IPS-20b (cell line): Measurements from ENCODE around the gene RRP7A.
"Not testable (repeated sequence)": the region's sequence is repeated elsewhere in the genome, so short reads cannot be mapped to it uniquely, and the experiment has no call there.

Experiments
- H3K27ac ChIP-seq: one replicate; pipeline ENCODE4 v1.5.1; 2013; ENCODE audit warnings: low read length
- H3K27me3 ChIP-seq: 2 replicates; pipeline ENCODE4 v1.6.1; 2013; ENCODE audit warnings: mild to moderate bottlenecking, low read length, inconsistent platforms; ENCODE audit not compliant: insufficient read depth
- H3K36me3 ChIP-seq: 2 replicates; pipeline ENCODE4 v1.6.1; 2013; ENCODE audit warnings: low read depth, mild to moderate bottlenecking, inconsistent platforms, low read length, moderate library complexity; ENCODE audit not compliant: insufficient read depth
- H3K4me1 ChIP-seq: 2 replicates; pipeline ENCODE4 v1.6.1; 2013; ENCODE audit warnings: mild to moderate bottlenecking, control low read depth, inconsistent platforms, low read length, moderate library complexity; ENCODE audit not compliant: insufficient read depth
- H3K4me3 ChIP-seq: 2 replicates; pipeline ENCODE4 v1.5.1; 2013; ENCODE audit warnings: mild to moderate bottlenecking, low read length, inconsistent platforms
- H3K9ac ChIP-seq: 2 replicates; pipeline ENCODE4 v1.6.1; 2013; ENCODE audit warnings: low read depth, mild to moderate bottlenecking, inconsistent platforms, low read length, moderate library complexity
- H3K9me3 ChIP-seq: 2 replicates; pipeline ENCODE4 v1.6.1; 2013; ENCODE audit warnings: mild to moderate bottlenecking, low read depth, low read length, inconsistent platforms; ENCODE audit not compliant: insufficient read depth

Gene RRP7A

DNA sequence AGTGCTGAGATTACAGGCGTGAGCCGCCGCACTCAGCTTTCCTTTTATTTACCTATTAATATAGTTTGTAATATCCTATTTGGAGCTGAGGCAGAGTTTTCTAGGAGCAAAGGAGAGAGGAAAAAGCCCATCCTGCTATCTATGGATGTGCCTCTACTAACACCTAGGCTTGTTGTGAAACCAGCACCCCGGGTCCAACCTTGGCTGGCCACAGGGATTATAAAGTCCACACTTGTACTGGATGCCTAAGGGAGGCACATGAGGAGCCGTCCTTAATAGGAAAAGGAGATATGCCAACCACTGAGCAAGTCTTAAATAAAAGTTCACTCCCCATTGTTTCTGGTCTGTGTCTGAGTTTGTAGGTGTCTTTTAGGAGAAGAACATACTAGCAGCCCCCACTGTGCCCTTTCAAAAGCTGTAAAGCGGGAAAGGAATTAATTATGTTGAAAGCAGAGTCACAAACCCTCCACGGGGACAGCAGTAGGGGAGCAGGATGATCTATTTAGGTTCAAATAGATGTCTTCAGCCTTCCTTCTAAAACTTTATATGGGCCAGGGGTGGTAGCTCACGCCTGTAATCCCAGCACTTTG, 29.3 kb downstream of the RRP7A start:
- H3K9ac ChIP-seq, result no peak overlapping the region
- H3K27ac ChIP-seq, result no peak overlapping the region
- H3K9me3 ChIP-seq, result no peaks in the 10 kb centered on the region
- no peaks in the 10 kb centered on the region for H3K36me3 ChIP-seq
- H3K4me1 ChIP-seq, result peaks cover 7% of the 10 kb centered on the region; the same call in 1 of the 2 replicates
- no peak overlapping the region for H3K4me3 ChIP-seq
- no peaks in the 10 kb centered on the region for H3K27me3 ChIP-seq

DNA sequence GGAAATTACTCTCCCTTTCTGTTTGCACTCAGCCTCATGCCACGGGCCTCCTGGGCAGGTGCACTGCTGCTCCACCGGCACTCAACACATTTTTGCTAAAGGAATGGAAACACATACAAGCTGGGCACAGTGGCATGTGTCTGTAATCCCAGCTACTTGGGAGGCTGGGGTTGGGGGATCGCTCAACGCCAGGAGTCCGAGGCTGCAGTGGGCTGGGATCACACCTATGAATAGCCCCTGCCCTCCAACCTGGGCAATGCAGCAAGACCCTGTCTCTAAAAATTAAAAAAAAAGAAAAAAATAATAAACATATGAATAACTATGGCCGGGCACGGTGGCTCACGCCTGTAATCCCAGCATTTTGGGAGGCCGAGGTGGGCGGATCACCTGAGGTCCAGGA, 30.6 kb downstream of the RRP7A start:
- Histone ChIP-seq H3K9me3 (no peaks in the 10 kb centered on the region), H3K4me1 (peaks cover 3% of the 10 kb centered on the region; the same call in 1 of the 2 replicates), H3K36me3 (no peaks in the 10 kb centered on the region), H3K4me3 (no peak overlapping the region), H3K27me3 (no peaks in the 10 kb centered on the region), H3K9ac (no peak overlapping the region), H3K27ac (no peak overlapping the region)

DNA sequence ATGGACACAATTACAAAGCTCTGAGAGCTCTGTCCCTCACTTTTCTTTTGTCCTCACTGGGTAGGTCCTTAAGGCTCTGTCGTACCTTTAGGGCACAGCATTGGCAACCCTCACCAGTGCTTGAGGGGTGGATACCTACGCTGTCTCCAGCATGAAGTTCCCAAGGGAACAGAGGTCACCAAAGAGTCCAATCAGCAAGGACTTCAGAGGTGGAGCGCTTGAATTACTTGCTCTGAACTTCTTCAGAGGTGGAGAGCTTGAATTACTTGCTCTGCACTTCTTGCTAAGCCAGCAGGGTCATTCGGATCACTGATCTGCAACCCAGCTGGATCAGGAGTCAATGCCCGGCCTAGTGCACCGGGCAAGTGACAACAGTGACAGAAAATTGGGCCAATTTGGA, 35.1 kb downstream of the RRP7A start:
- Histone ChIP-seq H3K9ac (no peak overlapping the region), H3K27ac (no peak overlapping the region), H3K27me3 (no peaks in the 10 kb centered on the region), H3K9me3 (no peaks in the 10 kb centered on the region), H3K4me1 (no peaks in the 10 kb centered on the region), H3K4me3 (no peak overlapping the region), H3K36me3 (no peaks in the 10 kb centered on the region)

DNA sequence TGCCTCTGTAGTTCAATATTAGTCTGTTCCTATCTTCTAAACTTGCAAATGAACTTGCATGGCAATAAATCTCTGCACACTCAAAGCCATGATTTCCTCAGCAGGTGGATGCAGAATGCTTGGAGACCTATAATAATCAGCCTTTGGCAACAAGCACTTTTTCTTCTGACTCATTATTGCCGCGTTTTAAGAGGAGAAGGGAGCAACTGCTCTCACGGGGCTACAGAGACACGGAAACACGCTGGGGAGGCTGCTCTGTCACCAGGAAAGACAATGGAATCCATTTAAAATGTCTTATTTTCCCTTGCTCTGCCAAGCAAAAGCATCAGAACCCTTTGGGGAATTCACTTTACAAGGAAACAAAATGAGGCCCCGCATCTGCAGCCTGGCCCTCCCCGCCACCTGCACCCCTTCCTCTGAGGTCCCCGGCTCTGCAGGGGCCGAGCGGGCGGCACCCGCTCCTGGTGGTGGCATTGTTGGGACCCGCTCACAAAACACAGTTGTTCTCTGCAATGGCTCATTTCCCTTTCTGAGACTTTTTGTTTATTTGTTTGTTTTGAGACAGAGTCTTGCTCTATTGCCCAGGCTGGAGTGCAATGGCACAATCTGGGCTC, 35.9 kb downstream of the RRP7A start:
- H3K4me3 ChIP-seq, H3K27ac ChIP-seq, H3K9ac ChIP-seq, H3K36me3 ChIP-seq, H3K9me3 ChIP-seq, H3K4me1 ChIP-seq, H3K27me3 ChIP-seq: not testable (repeated sequence)

DNA sequence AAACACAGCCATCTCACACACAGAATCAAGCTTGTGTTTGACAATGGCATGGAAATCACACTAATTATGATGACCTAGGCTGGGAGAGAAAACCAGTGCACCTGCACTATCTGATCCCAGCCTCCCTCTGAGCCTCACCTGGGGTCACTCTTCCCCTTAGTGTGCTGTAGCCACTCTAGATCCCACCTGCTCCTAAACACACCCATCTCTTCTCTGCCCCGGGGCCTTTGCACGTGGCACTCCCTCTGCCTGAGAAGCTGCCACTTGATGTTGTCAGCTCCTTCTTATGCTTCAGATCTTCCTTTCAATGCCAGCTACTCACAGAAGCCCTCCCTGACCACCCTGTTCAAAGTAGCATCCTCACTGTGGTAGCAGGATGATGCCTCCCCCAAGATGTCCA, 44.5 kb downstream of the RRP7A start:
- Histone ChIP-seq H3K9me3 (no peaks in the 10 kb centered on the region), H3K4me1 (0 out of 2 replicates have a peak, but pooled peaks cover 4% of the 10 kb centered on the region), H3K27me3 (peaks cover 10% of the 10 kb centered on the region), H3K27ac (no peak overlapping the region), H3K36me3 (no peaks in the 10 kb centered on the region), H3K4me3 (no peak overlapping the region), H3K9ac (no peak overlapping the region)

DNA sequence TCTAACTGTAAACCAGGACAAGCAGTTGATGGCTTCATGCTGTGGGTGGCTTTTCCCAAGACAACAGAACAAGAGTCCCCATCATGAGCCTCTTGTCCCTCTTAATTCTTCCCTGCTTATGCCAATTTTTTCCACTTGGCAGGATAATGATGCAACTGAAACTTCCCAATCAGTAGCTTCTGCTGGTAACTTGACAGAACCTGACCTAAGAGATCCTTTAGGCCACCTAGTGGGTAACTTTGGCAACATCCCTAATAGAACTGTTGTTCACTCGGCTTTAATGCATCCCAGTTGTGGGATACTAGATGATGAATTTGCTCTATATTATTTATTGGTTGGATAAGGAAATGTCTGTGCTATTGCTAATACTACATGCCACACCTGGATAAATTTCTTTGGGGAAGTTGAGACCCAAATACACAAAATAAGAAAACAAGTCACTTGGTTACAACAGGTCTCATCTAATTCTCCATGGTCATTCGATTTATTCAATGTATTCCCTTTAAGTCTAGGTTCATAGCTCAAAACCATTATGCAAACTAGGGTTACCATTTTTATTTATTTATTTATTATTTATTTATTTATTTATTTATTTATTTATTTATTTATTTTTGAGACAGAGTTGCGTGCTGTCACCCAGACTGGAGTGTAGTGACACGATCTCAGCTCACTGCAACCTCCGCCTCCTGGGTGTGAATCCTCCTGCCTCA, 46.0 kb downstream of the RRP7A start:
- Histone ChIP-seq H3K27ac (no peak overlapping the region), H3K9ac (no peak overlapping the region), H3K4me1 (0 out of 2 replicates have a peak, but pooled peaks cover under 1% of the 10 kb centered on the region), H3K27me3 (peaks cover 10% of the 10 kb centered on the region), H3K9me3 (no peaks in the 10 kb centered on the region), H3K4me3 (no peak overlapping the region), H3K36me3 (no peaks in the 10 kb centered on the region)

DNA sequence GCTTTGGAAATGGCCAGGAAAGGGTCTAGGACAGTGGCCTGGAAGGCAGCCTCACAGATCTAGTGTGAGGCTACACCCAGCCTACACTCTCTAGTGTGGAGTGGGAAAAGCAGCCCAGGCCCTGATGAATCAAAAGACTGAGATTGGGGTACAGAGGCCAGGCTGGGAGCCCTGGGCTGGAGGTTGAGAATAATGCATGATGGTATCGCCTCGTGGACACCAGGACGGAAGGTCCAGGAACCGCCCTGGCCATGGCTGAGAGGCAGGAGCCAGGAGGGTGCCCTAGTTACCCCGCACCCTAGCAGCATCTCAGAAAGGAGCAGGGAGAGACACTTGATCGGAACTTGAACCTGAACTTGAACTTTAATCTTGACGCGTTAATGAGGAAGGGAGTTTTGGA, 46.9 kb downstream of the RRP7A start:
- Histone ChIP-seq H3K36me3 (no peaks in the 10 kb centered on the region), H3K27me3 (peaks cover 15% of the 10 kb centered on the region), H3K9me3 (no peaks in the 10 kb centered on the region), H3K9ac (no peak overlapping the region), H3K27ac (no peak overlapping the region), H3K4me3 (no peak overlapping the region), H3K4me1 (no peaks in the 10 kb centered on the region)

DNA sequence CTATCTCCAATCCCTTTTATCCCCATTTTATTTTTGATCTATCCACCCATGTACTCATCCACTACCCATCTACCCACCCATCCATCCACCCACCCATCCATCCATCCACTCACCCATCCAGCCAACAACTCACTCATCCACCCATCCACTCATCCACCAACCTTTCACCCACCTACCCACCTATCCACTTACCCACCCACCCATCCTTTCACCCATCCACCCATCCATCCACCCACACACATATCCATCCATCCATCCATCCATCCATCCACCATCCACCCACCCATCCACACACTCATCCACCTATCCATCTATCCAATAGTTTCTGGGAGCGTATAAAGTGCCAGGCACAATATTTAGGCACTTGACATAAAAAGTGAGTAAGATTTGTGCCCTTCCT, 48.2 kb downstream of the RRP7A start:
- H3K4me3 ChIP-seq, result no peak overlapping the region
- H3K36me3 ChIP-seq, result no peaks in the 10 kb centered on the region
- no peak overlapping the region for H3K9ac ChIP-seq
- no peaks in the 10 kb centered on the region for H3K9me3 ChIP-seq
- no peaks in the 10 kb centered on the region for H3K4me1 ChIP-seq
- no peak overlapping the region for H3K27ac ChIP-seq
- H3K27me3 ChIP-seq, result peaks cover 15% of the 10 kb centered on the region

DNA sequence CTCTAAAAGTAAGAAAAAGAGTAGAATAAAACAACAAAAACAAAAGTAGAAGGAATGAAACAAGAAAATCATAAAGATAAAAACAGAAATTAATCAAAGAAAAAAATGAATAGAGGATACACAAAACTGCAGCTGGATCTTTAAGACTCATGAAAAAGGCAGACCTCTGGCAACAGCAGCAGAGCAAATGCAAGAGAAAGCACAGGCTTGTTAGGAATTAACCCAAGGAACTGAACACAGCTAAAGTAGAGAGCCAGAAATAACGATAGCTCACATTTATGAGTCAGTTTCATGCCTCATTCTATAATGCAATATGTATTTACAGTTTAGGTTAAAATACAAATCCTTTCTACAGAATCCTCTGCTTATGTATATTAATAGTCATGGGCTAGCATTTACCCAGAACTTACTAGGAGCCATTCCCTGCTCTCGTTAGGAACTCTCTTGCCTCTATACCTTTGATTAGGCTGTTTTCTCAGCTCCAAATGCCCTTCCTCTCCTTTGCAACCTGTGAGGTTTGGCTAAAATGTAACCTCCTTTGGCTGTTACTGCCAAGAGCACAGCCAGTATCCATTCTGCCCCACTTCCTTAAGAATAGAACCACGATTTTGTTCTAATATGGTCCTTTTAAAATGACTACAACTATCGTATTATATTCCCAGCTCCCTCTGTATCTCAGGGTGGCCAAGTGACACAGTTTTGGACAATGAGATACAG, 49.1 kb downstream of the RRP7A start:
- H3K9ac ChIP-seq, result no peak overlapping the region
- no peak overlapping the region for H3K27ac ChIP-seq
- H3K27me3 ChIP-seq, result peaks cover 15% of the 10 kb centered on the region
- H3K4me3 ChIP-seq, result no peak overlapping the region
- no peaks in the 10 kb centered on the region for H3K4me1 ChIP-seq
- H3K9me3 ChIP-seq, result no peaks in the 10 kb centered on the region
- H3K36me3 ChIP-seq, result no peaks in the 10 kb centered on the region

DNA sequence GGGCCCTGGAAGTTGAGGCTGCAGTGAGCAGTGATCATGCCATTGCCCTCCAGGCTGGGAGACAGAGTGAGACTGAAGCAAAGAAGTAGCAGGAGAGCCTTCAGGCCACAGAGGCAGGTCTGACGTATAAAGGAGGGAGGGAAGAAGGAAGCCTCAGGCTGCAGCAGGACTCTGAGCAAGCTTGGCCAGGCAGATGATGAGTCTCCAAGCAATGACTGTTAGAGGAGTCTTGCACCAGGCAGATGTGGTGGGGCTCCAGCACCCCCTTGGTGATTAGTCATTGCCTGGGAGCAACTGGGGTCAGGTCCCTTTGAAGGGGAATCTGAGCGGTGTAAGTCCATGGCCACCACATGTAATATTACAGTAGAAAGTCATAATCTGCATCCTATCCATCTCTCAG, 50.8 kb downstream of the RRP7A start:
- Histone ChIP-seq H3K9me3 (no peaks in the 10 kb centered on the region), H3K36me3 (no peaks in the 10 kb centered on the region), H3K4me3 (no peak overlapping the region), H3K27me3 (peaks cover 15% of the 10 kb centered on the region), H3K9ac (no peak overlapping the region), H3K4me1 (no peaks in the 10 kb centered on the region), H3K27ac (no peak overlapping the region)

DNA sequence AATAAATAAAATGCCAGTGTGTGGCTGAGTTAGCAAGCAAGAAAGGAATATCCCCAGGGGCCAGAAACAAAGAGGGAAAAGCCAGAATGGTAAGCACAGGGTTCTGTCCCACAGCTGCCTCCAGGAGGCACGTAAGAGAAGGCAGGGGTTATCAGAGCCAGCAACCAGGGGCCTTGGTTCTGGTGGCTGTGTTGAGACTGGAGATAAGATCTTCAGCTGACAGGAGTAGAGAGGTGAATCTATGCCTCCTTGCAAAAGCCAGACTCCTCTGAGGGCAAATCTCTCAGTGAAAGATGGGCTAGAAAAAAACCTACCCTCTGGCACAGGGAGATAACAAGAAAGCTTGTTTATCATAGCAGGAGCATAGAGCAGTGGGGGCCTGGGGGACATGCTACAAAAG, 57.6 kb downstream of the RRP7A start:
- H3K4me1 ChIP-seq, result peaks cover 21% of the 10 kb centered on the region; the same call in 1 of the 2 replicates
- no peak overlapping the region for H3K27ac ChIP-seq
- H3K9ac ChIP-seq, result no peak overlapping the region
- H3K36me3 ChIP-seq, result no peaks in the 10 kb centered on the region
- H3K9me3 ChIP-seq, result no peaks in the 10 kb centered on the region
- H3K27me3 ChIP-seq, result peaks cover 22% of the 10 kb centered on the region; the same call in 1 of the 2 replicates
- H3K4me3 ChIP-seq, result no peak overlapping the region
